RWPE2 (cell line): ENCODE measurements around the gene ENTREP3.

Experiments used
- ATAC-seq: fragments of 200-7000 bp; cut with Tn5 transposase; 3 replicates; pipeline ENCODE4 v1.9.1; 2021; ENCODE audit warnings: low read depth
- DNase-seq: peaks from one replicate; pipeline ENCODE4 v3.0.0-alpha.2; 2020; ENCODE audit warnings: low spot score
- H3K27ac ChIP-seq: fragments of 450-650 bp; 2 replicates; pipeline ENCODE4 v1.5.1; 2017; ENCODE audit warnings: mild to moderate bottlenecking; ENCODE audit not compliant: poor library complexity, severe bottlenecking
- H3K27me3 ChIP-seq: fragments of 250-450 bp; sonication (Bioruptor Pico); 2 replicates; pipeline ENCODE4 v1.5.1; 2021; ENCODE audit warnings: mild to moderate bottlenecking, moderate library complexity; ENCODE audit not compliant: insufficient read depth, poor library complexity, severe bottlenecking
- H3K36me3 ChIP-seq: fragments of 250-450 bp; sonication (Bioruptor Pico); 2 replicates; pipeline ENCODE4 v1.5.1; 2020; ENCODE audit warnings: low read depth, mild to moderate bottlenecking, moderate library complexity
- H3K4me1 ChIP-seq: fragments of 250-450 bp; sonication (Bioruptor Pico); 2 replicates; pipeline ENCODE4 v1.5.1; 2021; ENCODE audit warnings: mild to moderate bottlenecking, moderate library complexity; ENCODE audit not compliant: insufficient read depth, poor library complexity, severe bottlenecking
- H3K4me3 ChIP-seq: fragments of 250-450 bp; sonication (Bioruptor Pico); 2 replicates; pipeline ENCODE4 v1.5.1; 2021; ENCODE audit warnings: mild to moderate bottlenecking, moderate library complexity; ENCODE audit not compliant: severe bottlenecking
- H3K9me3 ChIP-seq: fragments of 250-450 bp; sonication (Bioruptor Pico); 2 replicates; pipeline ENCODE4 v1.5.1; 2021; ENCODE audit warnings: mild to moderate bottlenecking, moderate library complexity; ENCODE audit not compliant: severe bottlenecking
- TF ChIP-seq, protein P1 (sequence below): fragments of 450-650 bp; IDR thresholded peaks from one replicate; pipeline ENCODE4 v1.5.1; 2017; ENCODE audit warnings: mild to moderate bottlenecking, moderate library complexity; ENCODE audit not compliant: poor library complexity, severe bottlenecking

ENTREP3 gene

GRCh38 chr1:155272466-155273342 lies 17.4 kb upstream of the ENTREP3 start:
- peak; percentile 24 for ATAC-seq

GRCh38 chr1:155269381-155269780 lies 14.1 kb upstream of the ENTREP3 start:
- DNase-seq = no peak
- Histone ChIP-seq H3K27me3 (no peaks in the 10 kb centered on the region), H3K4me1 (peaks cover 3% of the 10 kb centered on the region), H3K9me3 (no peaks in the 10 kb centered on the region), H3K36me3 (peaks cover 78% of the 10 kb centered on the region), H3K27ac (no peak overlapping the region), H3K4me3 (no peak overlapping the region)
- no peak for ATAC-seq
- TF ChIP-seq, protein P1, sequence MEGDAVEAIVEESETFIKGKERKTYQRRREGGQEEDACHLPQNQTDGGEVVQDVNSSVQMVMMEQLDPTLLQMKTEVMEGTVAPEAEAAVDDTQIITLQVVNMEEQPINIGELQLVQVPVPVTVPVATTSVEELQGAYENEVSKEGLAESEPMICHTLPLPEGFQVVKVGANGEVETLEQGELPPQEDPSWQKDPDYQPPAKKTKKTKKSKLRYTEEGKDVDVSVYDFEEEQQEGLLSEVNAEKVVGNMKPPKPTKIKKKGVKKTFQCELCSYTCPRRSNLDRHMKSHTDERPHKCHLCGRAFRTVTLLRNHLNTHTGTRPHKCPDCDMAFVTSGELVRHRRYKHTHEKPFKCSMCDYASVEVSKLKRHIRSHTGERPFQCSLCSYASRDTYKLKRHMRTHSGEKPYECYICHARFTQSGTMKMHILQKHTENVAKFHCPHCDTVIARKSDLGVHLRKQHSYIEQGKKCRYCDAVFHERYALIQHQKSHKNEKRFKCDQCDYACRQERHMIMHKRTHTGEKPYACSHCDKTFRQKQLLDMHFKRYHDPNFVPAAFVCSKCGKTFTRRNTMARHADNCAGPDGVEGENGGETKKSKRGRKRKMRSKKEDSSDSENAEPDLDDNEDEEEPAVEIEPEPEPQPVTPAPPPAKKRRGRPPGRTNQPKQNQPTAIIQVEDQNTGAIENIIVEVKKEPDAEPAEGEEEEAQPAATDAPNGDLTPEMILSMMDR = no peak

More at GRCh38 chr1:155272466-155273342, 17.4 kb upstream of the ENTREP3 start:
- DNase-seq = no peak
- peaks cover 3% of the 10 kb centered on the region for H3K4me1 ChIP-seq
- H3K9me3 ChIP-seq = no peaks in the 10 kb centered on the region
- H3K27ac ChIP-seq = peak overlapping the region; percentile 85
- H3K27me3 ChIP-seq = no peaks in the 10 kb centered on the region
- TF ChIP-seq, protein P1 = no peak
- H3K36me3 ChIP-seq = peaks cover 45% of the 10 kb centered on the region
- peak overlapping the region; percentile 62 for H3K4me3 ChIP-seq

DNA sequence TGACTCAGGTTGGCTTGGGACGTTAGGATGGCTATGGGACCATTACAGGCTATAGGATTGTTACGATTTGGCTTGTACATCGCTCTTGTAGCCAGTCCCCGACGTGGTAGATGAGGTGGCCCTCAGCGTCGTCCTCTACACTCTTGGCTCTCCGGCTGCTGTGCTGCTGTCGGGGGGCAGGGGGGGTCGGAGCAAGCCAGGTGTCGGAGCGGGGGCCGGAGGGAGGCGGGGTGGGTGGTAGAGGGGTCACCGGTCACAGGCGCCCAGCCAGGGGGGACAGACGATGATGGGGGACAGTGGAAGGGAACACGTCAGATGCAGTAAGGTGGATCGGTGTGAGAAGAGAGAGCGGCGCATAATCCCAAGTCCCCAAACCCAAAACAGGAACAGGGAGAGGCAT lies 13.3 kb upstream of the ENTREP3 start:
- Histone ChIP-seq H3K27ac (no peak overlapping the region), H3K4me3 (no peak overlapping the region), H3K36me3 (peaks cover 85% of the 10 kb centered on the region), H3K4me1 (peaks cover 3% of the 10 kb centered on the region), H3K9me3 (no peaks in the 10 kb centered on the region), H3K27me3 (no peaks in the 10 kb centered on the region)
- DNase-seq (no peak), ATAC-seq (no peak)
- TF ChIP-seq, protein P1 = no peak

DNA sequence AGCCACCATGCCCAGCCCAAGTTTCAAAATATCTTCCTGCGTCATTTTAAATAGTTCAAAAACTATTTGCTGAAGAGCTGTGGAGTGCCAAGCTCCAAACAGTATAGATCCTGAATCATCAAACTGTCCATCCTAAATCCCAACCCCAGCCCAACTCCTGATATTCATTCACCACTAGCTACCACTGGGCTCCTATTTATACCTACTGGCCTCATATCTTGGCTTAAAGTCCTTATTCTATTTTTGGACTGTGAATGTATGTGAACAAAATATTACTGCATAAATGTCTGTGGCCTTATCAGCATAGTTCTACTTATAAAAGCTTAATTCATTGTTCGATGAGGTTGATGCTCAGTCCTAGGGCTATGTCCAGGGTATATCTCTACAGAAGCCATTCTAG lies 12.1 kb upstream of the ENTREP3 start:
- H3K27ac ChIP-seq = no peak overlapping the region
- H3K4me1 ChIP-seq = peaks cover 3% of the 10 kb centered on the region
- H3K9me3 ChIP-seq = no peaks in the 10 kb centered on the region
- ATAC-seq (no peak), DNase-seq (no peak)
- H3K27me3 ChIP-seq = no peaks in the 10 kb centered on the region
- H3K36me3 ChIP-seq = peaks cover 97% of the 10 kb centered on the region
- TF ChIP-seq, protein P1 = no peak
- H3K4me3 ChIP-seq = no peak overlapping the region

GRCh38 chr1:155266553-155266952 lies 11.3 kb upstream of the ENTREP3 start:
- Histone ChIP-seq H3K27ac (no peak overlapping the region), H3K4me1 (no peaks in the 10 kb centered on the region), H3K27me3 (no peaks in the 10 kb centered on the region), H3K9me3 (no peaks in the 10 kb centered on the region), H3K4me3 (no peak overlapping the region), H3K36me3 (peaks cover 89% of the 10 kb centered on the region)
- no peak for ATAC-seq
- DNase-seq = no peak
- TF ChIP-seq, protein P1 = no peak
